COR-L47 (cell line): Measurements from ENCODE around the gene GART.
A peak's percentile ranks its signal among the peaks of the same experiment; 100 is the strongest.
"Not testable (repeated sequence)": the region's sequence is repeated elsewhere in the genome, so short reads cannot be mapped to it uniquely, and the experiment has no call there.

Source experiments
- DNase-seq: peaks from one replicate; lab custom pipeline; 2025; lab: John Stamatoyannopoulos, UW

GART gene

DNA sequence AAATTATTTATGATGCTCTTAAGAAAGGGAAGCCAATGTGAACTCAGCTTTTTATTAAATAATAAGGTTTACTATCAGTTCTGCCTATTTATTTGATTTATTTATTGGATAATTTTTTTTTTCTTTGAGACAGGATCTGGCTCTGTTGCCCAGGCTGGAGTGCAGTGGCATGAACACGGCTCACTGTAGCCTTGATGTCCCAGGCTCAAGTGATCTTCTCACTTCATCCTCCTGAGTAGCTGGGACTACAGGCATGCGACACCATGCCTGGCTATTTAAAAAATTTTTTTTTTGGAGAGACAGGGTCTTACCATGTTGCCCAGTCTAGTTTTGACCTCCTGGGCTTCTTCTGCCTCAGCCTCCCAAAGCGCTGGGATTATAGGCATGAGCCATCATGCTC lies 29.4 kb downstream of the GART start:
- no peak for DNase-seq

DNA sequence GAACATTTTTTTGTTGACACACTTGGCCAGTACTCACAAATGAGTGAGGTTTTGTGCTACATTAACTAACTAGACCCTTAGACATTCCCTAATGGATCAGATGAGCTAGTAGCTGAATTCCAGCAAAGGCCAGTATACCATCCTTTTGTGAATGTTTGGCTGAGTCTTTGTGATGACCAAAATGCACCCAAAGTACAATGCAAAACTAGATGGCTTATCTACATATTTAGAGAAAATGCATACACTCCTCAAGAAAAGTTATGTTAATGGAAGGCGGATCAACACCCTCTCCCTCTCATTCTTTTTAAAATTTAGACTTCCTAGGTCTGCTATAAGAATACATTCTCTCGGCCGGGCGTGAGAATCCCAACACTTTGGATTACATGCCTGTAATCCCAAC lies 30.3 kb downstream of the GART start:
- no peak for DNase-seq

GRCh38 chr21:33510826-33511225 lies 31.1 kb downstream of the GART start:
- no peak for DNase-seq

GRCh38 chr21:33507003-33507402 lies 34.9 kb downstream of the GART start:
- not testable (repeated sequence) for DNase-seq

DNA sequence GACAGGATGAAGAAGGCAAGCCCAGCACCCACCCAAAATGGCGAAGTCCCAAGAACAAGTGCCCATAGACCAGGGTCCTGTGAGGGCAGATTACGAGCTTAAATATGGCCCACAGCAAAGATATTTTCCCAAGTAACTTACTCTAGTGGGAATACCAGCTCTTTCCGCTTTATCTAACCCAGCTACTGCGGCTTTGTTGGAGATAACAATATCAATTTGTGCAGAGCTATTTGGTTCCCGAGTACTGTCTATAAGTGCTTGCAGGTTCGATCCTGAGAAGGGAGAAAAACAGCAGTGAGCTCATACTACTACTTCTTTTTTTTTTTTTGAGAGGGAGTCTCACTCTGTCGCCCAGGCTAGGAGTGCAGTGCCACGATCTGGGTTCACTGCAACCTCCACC lies 36.1 kb downstream of the GART start:
- no peak for DNase-seq

DNA sequence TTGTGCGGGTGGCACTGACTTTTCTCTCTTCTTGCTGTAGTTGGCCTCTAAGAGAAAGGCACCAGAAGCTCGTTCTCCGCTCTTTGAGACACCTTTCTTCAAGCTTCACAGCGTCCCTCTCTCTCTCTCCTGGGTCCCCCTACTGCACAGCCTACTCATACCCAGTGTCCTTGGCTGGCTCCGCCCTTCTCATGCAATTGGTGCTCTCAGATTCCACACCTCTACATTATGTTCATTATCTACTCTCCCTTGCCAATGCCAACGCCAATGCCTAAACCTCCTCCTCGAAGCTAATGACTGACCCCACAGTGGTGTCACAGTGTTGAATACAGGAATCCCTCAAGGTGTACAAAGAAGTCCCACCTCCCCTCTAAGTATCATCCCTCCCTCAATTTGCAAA lies 45.6 kb downstream of the GART start:
- DNase-seq: no peak

DNA sequence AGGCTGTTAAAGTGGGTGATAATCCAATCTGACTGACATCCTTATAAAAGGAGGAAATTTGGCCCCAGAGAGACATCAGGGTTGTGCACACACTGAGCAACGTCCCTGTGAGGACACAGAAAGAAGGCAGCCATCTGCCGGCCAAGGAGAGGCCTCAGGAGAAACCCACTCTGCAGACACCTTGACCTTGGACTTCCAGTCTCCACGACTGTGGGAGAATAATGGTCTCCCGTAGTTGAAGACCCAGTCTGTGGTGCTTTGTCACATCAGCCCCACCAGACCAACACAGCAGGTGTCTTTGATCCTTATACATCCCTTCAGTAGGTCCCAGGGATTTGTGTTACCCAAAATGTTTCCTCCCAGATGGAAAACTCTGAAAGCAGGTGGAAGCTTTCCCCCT lies 46.2 kb downstream of the GART start:
- no peak for DNase-seq

DNA sequence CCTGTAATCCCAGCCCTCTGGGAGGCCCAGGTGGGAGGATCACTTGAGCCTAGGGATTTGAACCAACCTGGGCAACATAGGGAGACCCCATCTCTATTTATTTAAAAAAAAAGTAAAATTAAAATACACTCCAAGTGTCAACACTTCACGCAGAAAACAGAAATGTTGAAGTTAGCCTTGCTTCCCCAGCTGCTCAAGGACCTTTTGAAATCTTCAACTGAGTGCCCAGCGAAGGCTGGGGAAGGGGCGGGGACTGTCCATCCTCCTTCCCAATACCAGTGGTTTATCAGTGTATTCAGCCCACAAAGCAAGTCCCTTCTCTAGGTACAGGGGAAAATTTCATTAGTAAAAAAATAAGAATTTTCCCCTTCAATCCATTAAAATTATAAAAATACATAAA lies 48.2 kb downstream of the GART start:
- no peak for DNase-seq

GRCh38 chr21:33492571-33492970 lies 49.3 kb downstream of the GART start:
- DNase-seq: no peak

DNA sequence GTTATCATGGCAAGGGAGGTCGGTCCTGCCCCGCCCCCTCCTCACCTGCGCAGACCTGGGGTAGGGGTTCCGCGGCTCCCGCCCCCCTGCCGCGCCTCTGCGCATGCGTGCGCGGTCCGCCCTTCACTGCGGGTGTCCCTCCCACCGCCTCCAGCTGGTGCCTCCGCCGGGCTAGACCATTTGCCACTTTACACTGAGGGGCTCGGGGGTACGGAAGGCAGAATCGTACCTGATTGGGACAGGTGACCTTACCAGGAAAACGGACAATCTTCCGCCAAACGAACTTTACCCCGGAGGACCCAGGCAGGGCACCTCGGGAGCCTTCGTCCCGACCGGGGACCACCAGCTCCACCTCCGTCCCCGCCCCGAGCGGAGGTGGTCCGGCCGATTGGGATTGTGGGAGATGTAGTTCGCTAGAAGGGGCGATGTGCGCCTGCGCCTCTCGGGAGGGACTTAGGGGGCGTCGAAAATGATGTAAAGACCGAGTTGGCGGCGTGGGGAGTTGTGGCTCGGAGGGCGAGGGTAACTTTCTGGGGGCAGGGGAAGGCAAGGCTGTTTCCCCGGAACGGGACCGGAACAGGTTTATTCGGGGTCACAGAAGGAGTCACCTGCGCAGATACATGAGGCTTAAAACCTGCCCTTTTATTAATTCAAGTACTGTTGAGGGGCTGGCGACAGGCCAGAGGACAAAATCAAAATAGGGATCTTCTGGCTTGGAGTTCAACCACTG lies 50.4 kb downstream of the GART start, which contains the start of gene DNAJC28:
Gene DNAJC28 (minus strand): TSS at position 344 of the 730 bp plus-strand sequence. CDS start 2,323 bp downstream, outside the sequence.
- DNase-seq: peak; percentile 88

GRCh38 chr21:33490991-33491372 lies 50.9 kb downstream of the GART start:
- DNase-seq: no peak

DNA sequence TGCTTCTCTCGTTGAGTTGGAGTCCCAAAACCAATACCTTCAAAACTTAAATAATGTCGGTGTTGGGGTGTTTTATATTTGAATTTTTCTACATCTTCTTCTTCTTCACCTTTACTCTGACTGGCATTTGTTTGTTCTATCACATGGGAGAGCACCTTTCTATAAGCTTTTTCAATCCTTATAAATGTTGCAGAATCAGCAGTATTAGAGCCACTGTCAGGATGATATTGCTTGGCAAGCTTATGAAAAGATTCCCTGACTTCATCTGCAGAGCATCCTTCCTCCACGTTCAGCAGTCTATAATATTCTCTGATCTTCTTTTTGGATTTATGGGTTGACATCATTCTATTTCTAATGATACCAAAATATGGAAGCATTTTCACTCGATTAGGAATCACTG lies 53.0 kb downstream of the GART start:
- DNase-seq: no peak

- no peak for DNase-seq
Observed at GRCh38 chr21:33487996-33488395, 53.9 kb downstream of the GART start.

- DNase-seq: no peak
Observed at GRCh38 chr21:33481314-33481943, 60.5 kb downstream of the GART start.

DNA sequence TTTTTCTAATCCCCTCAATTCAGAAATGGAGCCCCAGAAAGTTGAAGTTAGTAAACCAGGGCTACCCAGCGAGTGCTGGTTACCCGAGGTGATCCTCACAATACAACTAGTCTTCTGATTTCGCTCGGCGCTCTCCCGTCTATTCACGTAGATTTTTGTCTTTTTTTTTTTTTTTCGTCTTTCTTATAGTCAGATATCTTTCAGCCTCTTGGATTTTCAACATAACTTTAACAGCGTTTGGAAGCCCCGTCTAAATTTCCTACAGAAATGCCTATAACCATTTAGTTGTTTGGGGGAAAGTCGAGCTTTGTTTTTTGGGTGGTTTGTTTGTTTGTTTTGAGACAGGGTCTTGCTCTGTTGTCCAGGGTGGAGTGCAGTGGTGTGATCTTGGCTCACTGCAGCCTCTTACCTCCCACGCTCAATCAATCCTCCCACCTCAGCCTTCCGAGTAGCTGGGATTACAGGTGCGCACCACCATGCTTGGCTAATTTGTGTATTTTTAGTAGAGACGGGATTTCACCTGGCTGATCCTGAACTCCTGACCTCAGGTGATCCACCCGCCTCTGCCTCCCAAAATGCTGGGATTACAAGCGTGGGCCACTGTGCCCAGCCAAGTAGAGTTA lies 61.3 kb downstream of the GART start:
- no peak for DNase-seq

- peak; percentile 93 for DNase-seq
Observed at GRCh38 chr21:33479679-33480480, 62.0 kb downstream of the GART start, which contains the start of gene TMEM50B. TSS of gene TMEM50B (minus strand) at chr21:33479974. CDS start at chr21:33468885, 11,089 bp downstream.

GRCh38 chr21:33478935-33479678 lies 62.8 kb downstream of the GART start:
- no peak for DNase-seq

DNA sequence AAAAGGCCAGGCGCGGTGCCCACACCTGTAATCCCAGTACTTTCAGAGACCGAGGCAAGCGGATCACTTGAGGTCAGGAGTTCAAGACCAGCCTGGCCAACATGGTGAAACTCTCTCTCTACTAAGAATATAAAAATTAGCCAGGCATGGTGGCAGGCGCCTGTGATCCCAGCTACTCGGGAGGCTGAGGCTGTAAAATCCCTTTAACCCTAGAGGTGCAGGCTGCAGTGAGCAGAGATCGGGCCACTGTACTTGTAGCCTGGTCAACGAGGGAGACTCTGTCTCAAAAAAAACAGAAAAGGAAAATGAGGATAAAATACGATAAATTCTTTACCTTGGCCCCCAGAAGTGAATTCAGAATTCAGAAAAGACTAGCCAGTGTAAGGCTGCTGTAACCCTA lies 63.7 kb downstream of the GART start:
- no peak for DNase-seq

DNA sequence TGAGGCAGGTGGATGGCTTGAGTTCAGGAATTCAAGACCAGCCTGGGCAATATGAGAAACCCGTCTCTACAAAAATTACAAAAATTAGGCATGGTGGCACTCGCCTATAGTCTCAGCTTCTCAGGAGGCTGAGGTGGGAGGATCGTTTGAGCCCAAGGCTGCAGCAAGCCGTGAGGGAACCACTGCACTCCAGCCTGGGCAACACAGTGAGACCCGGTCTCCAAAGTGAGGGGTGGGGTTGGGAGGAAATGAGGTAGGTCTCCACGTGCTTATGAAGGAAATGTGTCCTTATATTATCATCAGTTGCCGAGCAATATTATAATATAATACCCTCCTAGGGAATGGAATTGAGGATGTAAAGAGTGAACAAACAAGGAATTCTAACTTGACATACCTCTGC lies 64.9 kb downstream of the GART start:
- DNase-seq: no peak

DNA sequence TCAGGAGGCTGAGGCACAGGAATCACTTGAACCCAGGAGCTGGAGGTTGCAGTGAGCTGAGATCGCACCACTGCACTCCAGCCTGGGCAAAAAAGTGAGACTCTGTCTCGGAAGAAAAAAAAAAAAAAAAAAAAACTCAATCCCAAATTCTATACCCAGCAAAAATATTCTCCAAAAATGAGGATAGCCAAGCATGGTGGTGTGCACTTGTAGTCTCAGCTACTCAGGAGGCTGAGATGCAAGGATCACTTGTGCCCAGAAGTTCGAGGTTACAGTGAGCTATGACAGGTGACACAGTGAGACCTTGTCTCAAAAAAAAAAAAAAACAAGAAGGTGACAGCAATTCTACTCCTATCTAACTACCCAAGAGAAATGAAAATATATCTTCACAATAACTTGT lies 68.6 kb downstream of the GART start:
- no peak for DNase-seq

GRCh38 chr21:33470701-33471100 lies 71.2 kb downstream of the GART start:
- no peak for DNase-seq

DNA sequence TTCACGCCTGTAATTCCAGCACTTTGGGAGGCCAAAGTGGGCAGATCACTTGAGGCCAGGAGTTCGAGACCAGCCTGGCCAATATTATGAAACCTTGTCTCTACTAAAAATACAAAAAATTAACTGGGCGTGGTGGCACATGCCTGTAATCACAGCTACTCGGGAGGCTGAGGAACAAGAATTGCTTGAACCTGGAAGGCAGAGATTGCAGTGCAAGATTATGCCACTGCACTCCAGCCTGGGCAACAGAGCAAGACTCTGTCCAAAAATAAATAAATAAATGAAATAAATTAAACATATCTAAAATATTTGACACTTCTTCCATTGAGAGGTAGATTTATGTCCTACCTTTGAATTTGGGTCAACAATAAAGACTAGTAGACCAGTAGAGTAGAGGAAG lies 72.7 kb downstream of the GART start:
- DNase-seq: not testable (repeated sequence)
